ENCODE measurements around the gene KCNC4.

- TF ChIP-seq CTCF (IDR thresholded peaks at IDR 0.05) (no peak), POLR2AphosphoS5 (IDR thresholded peaks at IDR 0.05) (no peak), POLR2A (IDR thresholded peaks at IDR 0.05) (no peak)
Observed at GRCh38 chr1:110200666-110201065, 9.4 kb upstream of the KCNC4 start.
